Neural progenitor cell (in vitro differentiated cells): ENCODE data around the gene GPR179. TPM values are rescaled to one million over a fixed set of nuclear protein-coding genes. Genes with fewer than 3 reads are reported as not detected.

Experiments
- DNase-seq: peaks from one replicate; pipeline ENCODE4 v3.0.0-alpha.2; 2016; ENCODE audit warnings: low spot score
- H2AFZ ChIP-seq: fragments of 200-600 bp; sonication (generic); replicated peaks from 2 replicates; pipeline ENCODE4 v1.6.1; 2016; ENCODE audit warnings: antibody characterized with exemption
- H3F3A ChIP-seq: fragments of 200-600 bp; sonication (generic); 2 replicates; pipeline ENCODE4 v1.6.1; 2016; ENCODE audit warnings: antibody characterized with exemption, low read depth
- H3K27ac ChIP-seq: fragments of 200-600 bp; sonication (generic); 2 replicates; pipeline ENCODE4 v1.5.1; 2016; ENCODE audit warnings: mild to moderate bottlenecking
- H3K27me3 ChIP-seq: fragments of 200-600 bp; sonication (generic); 2 replicates; pipeline ENCODE4 v1.6.1; 2016; ENCODE audit warnings: mild to moderate bottlenecking, moderate library complexity
- H3K36me3 ChIP-seq: fragments of 200-600 bp; sonication (generic); 2 replicates; pipeline ENCODE4 v1.5.1; 2016
- H3K4me1 ChIP-seq: fragments of 200-600 bp; sonication (generic); 2 replicates; pipeline ENCODE4 v1.6.1; 2016; ENCODE audit warnings: mixed run types
- H3K4me2 ChIP-seq: fragments of 200-600 bp; sonication (generic); 2 replicates; pipeline ENCODE4 v1.6.1; 2016
- H3K4me3 ChIP-seq: fragments of 200-600 bp; sonication (generic); 2 replicates; pipeline ENCODE4 v1.5.1; 2016
- H3K79me2 ChIP-seq: fragments of 200-600 bp; sonication (generic); 2 replicates; pipeline ENCODE4 v1.6.1; 2016; ENCODE audit warnings: low read depth
- H3K9ac ChIP-seq: fragments of 200-600 bp; sonication (generic); 2 replicates; pipeline ENCODE4 v1.6.1; 2016
- H3K9me3 ChIP-seq: fragments of 200-600 bp; sonication (generic); 2 replicates; pipeline ENCODE4 v1.5.1; 2016; ENCODE audit warnings: low read depth
- H4K20me1 ChIP-seq: fragments of 200-600 bp; sonication (generic); 2 replicates; pipeline ENCODE4 v1.6.1; 2016; ENCODE audit warnings: low read depth
- H3K27ac Mint-ChIP-seq: 3 replicates; pipeline ENCODE4 v1.8.0; 2021; ENCODE audit warnings: mixed read lengths
- H3K27me3 Mint-ChIP-seq: 2 replicates; pipeline ENCODE4 v1.8.0; 2022; ENCODE audit warnings: low read depth, mild to moderate bottlenecking, inconsistent platforms, moderate library complexity, mixed read lengths; ENCODE audit not compliant: insufficient read depth
- H3K36me3 Mint-ChIP-seq: 3 replicates; pipeline ENCODE4 v1.8.0; 2021; ENCODE audit warnings: mixed read lengths
- H3K4me1 Mint-ChIP-seq: 3 replicates; pipeline ENCODE4 v1.8.0; 2021; ENCODE audit warnings: mixed read lengths
- H3K4me3 Mint-ChIP-seq: 3 replicates; pipeline ENCODE4 v1.8.0; 2021; ENCODE audit warnings: mild to moderate bottlenecking, moderate library complexity, mixed read lengths
- H3K9me3 Mint-ChIP-seq: 3 replicates; pipeline ENCODE4 v1.8.0; 2020; ENCODE audit warnings: mixed read lengths
- CTCF ChIP-seq: fragments of 200-600 bp; sonication (generic); IDR thresholded peaks from 2 replicates; pipeline ENCODE4 v1.5.1; 2017; ENCODE audit warnings: antibody characterized with exemption, mild to moderate bottlenecking
- EZH2 ChIP-seq: fragments of 200-600 bp; sonication (generic); IDR thresholded peaks from 2 replicates; pipeline ENCODE4 v1.6.1; 2017; ENCODE audit warnings: antibody characterized with exemption, mild to moderate bottlenecking, moderate library complexity
- EZH2phosphoT487 ChIP-seq: fragments of 200-600 bp; sonication (generic); IDR thresholded peaks from 2 replicates; pipeline ENCODE4 v1.6.1; 2017; ENCODE audit warnings: antibody characterized with exemption
- total RNA-seq: library from RNA; depleted of rRNA; stranded (reverse); fragments of >200 nt; gene quantifications from 2 replicates; pipeline ENCODE4 v1.2.3, GENCODE V29; 2015; ENCODE audit warnings: low replicate concordance

GPR179 gene, protein sequence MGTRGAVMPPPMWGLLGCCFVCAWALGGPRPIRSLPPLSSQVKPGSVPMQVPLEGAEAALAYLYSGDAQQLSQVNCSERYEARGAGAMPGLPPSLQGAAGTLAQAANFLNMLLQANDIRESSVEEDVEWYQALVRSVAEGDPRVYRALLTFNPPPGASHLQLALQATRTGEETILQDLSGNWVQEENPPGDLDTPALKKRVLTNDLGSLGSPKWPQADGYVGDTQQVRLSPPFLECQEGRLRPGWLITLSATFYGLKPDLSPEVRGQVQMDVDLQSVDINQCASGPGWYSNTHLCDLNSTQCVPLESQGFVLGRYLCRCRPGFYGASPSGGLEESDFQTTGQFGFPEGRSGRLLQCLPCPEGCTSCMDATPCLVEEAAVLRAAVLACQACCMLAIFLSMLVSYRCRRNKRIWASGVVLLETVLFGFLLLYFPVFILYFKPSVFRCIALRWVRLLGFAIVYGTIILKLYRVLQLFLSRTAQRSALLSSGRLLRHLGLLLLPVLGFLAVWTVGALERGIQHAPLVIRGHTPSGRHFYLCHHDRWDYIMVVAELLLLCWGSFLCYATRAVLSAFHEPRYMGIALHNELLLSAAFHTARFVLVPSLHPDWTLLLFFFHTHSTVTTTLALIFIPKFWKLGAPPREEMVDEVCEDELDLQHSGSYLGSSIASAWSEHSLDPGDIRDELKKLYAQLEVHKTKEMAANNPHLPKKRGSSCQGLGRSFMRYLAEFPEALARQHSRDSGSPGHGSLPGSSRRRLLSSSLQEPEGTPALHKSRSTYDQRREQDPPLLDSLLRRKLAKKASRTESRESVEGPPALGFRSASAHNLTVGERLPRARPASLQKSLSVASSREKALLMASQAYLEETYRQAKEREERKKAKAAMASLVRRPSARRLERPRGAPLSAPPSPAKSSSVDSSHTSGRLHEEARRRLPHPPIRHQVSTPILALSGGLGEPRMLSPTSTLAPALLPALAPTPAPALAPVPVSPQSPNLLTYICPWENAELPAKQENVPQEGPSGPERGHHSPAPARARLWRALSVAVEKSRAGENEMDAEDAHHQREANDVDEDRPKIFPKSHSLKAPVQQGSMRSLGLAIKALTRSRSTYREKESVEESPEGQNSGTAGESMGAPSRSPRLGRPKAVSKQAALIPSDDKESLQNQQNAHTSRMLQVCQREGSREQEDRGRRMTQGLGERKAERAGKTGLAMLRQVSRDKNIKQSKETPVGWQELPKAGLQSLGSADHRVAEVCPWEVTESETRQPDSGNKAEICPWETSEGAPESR (N-terminal part only)
- 0.22 TPM in 1 of 2 replicates, not detected in the other for total RNA-seq

DNA sequence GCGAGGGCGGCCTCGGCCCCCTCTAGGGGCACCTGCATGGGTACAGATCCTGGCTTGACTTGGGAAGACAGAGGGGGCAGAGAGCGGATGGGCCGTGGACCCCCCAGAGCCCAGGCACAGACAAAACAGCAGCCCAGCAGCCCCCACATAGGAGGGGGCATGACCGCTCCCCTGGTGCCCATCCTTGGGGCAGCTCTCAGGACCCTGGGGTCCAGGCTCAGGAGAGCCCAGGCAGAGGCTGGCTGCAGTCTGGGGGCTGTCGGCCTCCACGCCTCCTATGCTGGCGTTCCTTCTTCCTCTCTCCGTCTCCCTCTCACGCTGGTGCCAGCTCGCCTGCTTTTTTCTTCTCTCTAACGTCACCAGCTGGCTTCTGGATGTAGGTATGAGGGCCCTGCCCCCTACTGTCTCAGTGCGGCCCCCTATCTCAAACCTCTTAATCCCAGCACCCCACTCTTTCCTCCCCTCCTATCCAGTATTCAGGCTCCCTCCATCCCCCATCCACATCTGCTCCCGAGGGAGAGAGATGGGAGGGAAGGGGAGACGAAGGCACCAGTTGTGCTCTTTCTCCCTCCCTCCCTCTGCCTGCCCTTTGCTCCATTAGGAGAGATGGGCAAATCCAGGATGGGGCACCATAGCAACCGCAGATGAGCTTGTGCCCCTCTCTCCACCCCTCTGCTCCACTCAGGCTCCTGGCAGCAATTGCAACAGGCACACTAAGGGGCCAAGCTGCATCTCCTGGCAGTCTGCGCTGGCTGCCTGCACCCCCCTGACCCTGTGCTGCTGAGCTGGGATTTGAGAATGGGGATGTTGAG, at the start of gene GPR179:
Gene GPR179, minus strand, starts transcription at position 349 of the 812 bp plus-strand sequence. Its CDS starts 167 bp downstream, at position 182.
- H3K27me3 ChIP-seq, result no peaks in the 10 kb centered on the region
- no peak within 1 kb of the TSS for H2AFZ ChIP-seq
- H3K4me1 ChIP-seq, result peaks cover 7% of the 10 kb centered on the region
- peaks cover 12% of the 10 kb centered on the region for H3F3A ChIP-seq
- H3K27ac ChIP-seq, result no peak within 1 kb of the TSS
- H3K4me3 Mint-ChIP-seq, result no peak within 1 kb of the TSS
- no peaks in the 10 kb centered on the region for H4K20me1 ChIP-seq
- no peaks in the 10 kb centered on the region for H3K79me2 ChIP-seq
- no peaks in the 10 kb centered on the region for H3K36me3 ChIP-seq
- no peaks in the 10 kb centered on the region for H3K9me3 ChIP-seq
- TF ChIP-seq EZH2phosphoT487 (no peak), CTCF (no peak), EZH2 (no peak)
- DNase-seq, result no peak
- peak within 1 kb of the TSS; percentile 39 for H3K9ac ChIP-seq
- peak within 1 kb of the TSS; percentile 57 for H3K27ac Mint-ChIP-seq
- H3K36me3 Mint-ChIP-seq, result no peaks in the 10 kb centered on the region
- H3K4me3 ChIP-seq, result no peak within 1 kb of the TSS
- peaks cover 2% of the 10 kb centered on the region for H3K27me3 Mint-ChIP-seq
- H3K9me3 Mint-ChIP-seq, result no peaks in the 10 kb centered on the region
- no peak within 1 kb of the TSS for H3K4me2 ChIP-seq
- H3K4me1 Mint-ChIP-seq, result peaks cover 17% of the 10 kb centered on the region

- Mint-ChIP-seq H3K9me3 (no peaks in the 10 kb centered on the region), H3K4me3 (no peak overlapping the region), H3K27ac (no peak overlapping the region), H3K27me3 (no peaks in the 10 kb centered on the region), H3K4me1 (peaks cover 6% of the 10 kb centered on the region), H3K36me3 (peaks cover 17% of the 10 kb centered on the region)
- no peak overlapping the region for H3K27ac ChIP-seq
- no peak for TF ChIP-seq CTCF
- no peak for TF ChIP-seq EZH2phosphoT487
- TF ChIP-seq EZH2, result no peak
- peaks cover 3% of the 10 kb centered on the region for H3F3A ChIP-seq
- H3K36me3 ChIP-seq, result no peaks in the 10 kb centered on the region
- H3K4me1 ChIP-seq, result no peaks in the 10 kb centered on the region
- H3K9me3 ChIP-seq, result no peaks in the 10 kb centered on the region
- no peak overlapping the region for H2AFZ ChIP-seq
- no peak for DNase-seq
- no peaks in the 10 kb centered on the region for H3K79me2 ChIP-seq
- peaks cover 7% of the 10 kb centered on the region for H4K20me1 ChIP-seq
- no peaks in the 10 kb centered on the region for H3K27me3 ChIP-seq
- no peak overlapping the region for H3K4me3 ChIP-seq
- no peak overlapping the region for H3K9ac ChIP-seq
- no peak overlapping the region for H3K4me2 ChIP-seq
These were observed 35.7 kb upstream of the GPR179 start for GRCh38 chr17:38379448-38379847.
